OCI-LY1 (cell line): ENCODE data around the gene TMEM247.

Source experiments
- H2AFZ ChIP-seq: fragments of 200-600 bp; sonication (generic), shearing (Covaris generic); 2 replicates; pipeline ENCODE4 v1.6.0; 2014; ENCODE audit warnings: antibody characterized with exemption, mild to moderate bottlenecking, low read length
- H3F3A ChIP-seq: fragments of 200-600 bp; sonication (generic), shearing (Covaris generic); 2 replicates; pipeline ENCODE4 v1.6.0; 2014; ENCODE audit warnings: mild to moderate bottlenecking, antibody characterized with exemption, low read length, moderate library complexity; ENCODE audit not compliant: insufficient read depth
- H3K27ac ChIP-seq: fragments of 200-600 bp; sonication (generic); 2 replicates; pipeline ENCODE4 v1.5.1; 2014; ENCODE audit warnings: low read length, mixed run types, mild to moderate bottlenecking, low read depth; ENCODE audit not compliant: poor library complexity, severe bottlenecking
- H3K27me3 ChIP-seq: fragments of 200-600 bp; sonication (generic); 2 replicates; pipeline ENCODE4 v1.6.0; 2014; ENCODE audit warnings: antibody characterized with exemption, mild to moderate bottlenecking, low read length, moderate library complexity; ENCODE audit not compliant: insufficient read depth
- H3K36me3 ChIP-seq: fragments of 200-600 bp; sonication (generic); 2 replicates; pipeline ENCODE4 v1.6.1; 2014; ENCODE audit warnings: mild to moderate bottlenecking, antibody characterized with exemption, low read length, moderate library complexity, mixed read lengths; ENCODE audit not compliant: insufficient read depth
- H3K4me1 ChIP-seq: fragments of 200-600 bp; sonication (generic); 2 replicates; pipeline ENCODE4 v1.5.1; 2014; ENCODE audit warnings: mild to moderate bottlenecking, low read length, moderate library complexity; ENCODE audit not compliant: insufficient read depth, severe bottlenecking
- H3K4me2 ChIP-seq: fragments of 200-600 bp; sonication (generic), shearing (Covaris generic); 2 replicates; pipeline ENCODE4 v1.6.1; 2014; ENCODE audit warnings: low read length
- H3K4me3 ChIP-seq: fragments of 200-600 bp; sonication (generic); 2 replicates; pipeline ENCODE4 v1.5.1; 2014; ENCODE audit warnings: low read length, low read depth, mild to moderate bottlenecking, mixed read lengths; ENCODE audit not compliant: poor library complexity, severe bottlenecking
- H3K79me2 ChIP-seq: fragments of 200-600 bp; shearing (Covaris generic); 2 replicates; pipeline ENCODE4 v1.6.1; 2016; ENCODE audit warnings: mixed run types, low read length, mixed read lengths; ENCODE audit not compliant: insufficient read depth
- H3K9ac ChIP-seq: fragments of 200-600 bp; sonication (generic), shearing (Covaris generic); 2 replicates; pipeline ENCODE4 v1.6.1; 2014; ENCODE audit warnings: mild to moderate bottlenecking, low read length, mixed read lengths
- H3K9me2 ChIP-seq: fragments of 200-600 bp; sonication (generic), shearing (Covaris generic); 2 replicates; pipeline ENCODE4 v1.6.1; 2014; ENCODE audit warnings: low read depth, mild to moderate bottlenecking, low read length, mixed read lengths
- H3K9me3 ChIP-seq: fragments of 200-600 bp; shearing (Covaris generic); 2 replicates; pipeline ENCODE4 v1.6.1; 2014; ENCODE audit warnings: low read length, mixed read lengths
- H4K20me1 ChIP-seq: fragments of 200-600 bp; sonication (generic), shearing (Covaris generic); 2 replicates; pipeline ENCODE4 v1.6.0; 2016; ENCODE audit warnings: mild to moderate bottlenecking, low read length; ENCODE audit not compliant: insufficient read depth
- EZH2 ChIP-seq: fragments of 200-600 bp; sonication (generic), shearing (Covaris generic); IDR thresholded peaks from 2 replicates; pipeline ENCODE4 v1.8.0; 2017; ENCODE audit warnings: borderline replicate concordance, mixed run types, mild to moderate bottlenecking, antibody characterized with exemption, low read length, moderate library complexity, mixed read lengths
- TF ChIP-seq, protein P1 (sequence below): fragments of 200-600 bp; sonication (generic), shearing (Covaris generic); IDR thresholded peaks from 2 replicates; pipeline ENCODE4 v1.5.1; 2017; ENCODE audit warnings: mild to moderate bottlenecking, antibody characterized with exemption, low read length, moderate library complexity, mixed read lengths

TMEM247 gene

DNA sequence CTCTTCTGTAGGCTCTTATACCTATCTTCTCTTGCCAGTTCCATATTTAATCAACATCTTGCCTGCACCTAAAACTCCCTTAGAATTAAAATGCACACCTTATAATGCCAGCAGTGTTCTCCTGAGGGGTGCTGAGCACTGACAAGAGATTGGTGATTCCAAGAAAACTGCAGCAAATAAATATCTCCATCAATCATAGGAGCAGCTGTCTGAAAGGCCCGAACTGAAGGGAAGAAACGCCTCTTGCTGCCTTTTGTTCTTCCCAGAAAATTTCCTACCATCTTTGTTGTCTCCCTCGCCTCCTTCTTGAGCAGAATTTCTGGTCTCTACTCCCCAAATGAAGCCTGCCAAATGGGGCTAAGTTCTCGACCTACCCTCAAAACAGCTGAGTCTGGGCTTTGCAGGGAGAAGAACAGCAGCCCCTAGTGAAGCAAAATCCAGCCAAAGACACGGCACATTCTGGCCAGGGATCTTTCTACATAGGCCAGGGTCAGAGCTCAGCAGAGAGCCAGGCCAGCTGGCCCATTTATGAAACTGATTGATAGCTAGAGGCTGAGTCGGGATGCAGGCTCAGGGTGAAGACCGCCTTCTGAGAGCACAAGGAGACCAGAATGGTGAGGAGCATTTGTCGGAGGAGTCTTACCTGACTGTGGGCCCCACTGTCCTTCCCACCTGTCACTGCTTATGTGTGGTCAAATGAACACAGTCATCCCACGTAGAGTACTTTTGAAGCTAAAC, 20.4 kb upstream of the TMEM247 start:
- no peak for TF ChIP-seq EZH2
- TF ChIP-seq, protein P1, sequence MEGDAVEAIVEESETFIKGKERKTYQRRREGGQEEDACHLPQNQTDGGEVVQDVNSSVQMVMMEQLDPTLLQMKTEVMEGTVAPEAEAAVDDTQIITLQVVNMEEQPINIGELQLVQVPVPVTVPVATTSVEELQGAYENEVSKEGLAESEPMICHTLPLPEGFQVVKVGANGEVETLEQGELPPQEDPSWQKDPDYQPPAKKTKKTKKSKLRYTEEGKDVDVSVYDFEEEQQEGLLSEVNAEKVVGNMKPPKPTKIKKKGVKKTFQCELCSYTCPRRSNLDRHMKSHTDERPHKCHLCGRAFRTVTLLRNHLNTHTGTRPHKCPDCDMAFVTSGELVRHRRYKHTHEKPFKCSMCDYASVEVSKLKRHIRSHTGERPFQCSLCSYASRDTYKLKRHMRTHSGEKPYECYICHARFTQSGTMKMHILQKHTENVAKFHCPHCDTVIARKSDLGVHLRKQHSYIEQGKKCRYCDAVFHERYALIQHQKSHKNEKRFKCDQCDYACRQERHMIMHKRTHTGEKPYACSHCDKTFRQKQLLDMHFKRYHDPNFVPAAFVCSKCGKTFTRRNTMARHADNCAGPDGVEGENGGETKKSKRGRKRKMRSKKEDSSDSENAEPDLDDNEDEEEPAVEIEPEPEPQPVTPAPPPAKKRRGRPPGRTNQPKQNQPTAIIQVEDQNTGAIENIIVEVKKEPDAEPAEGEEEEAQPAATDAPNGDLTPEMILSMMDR: no peak
- H4K20me1 ChIP-seq: no peaks in the 10 kb centered on the region
- no peak overlapping the region for H3K9ac ChIP-seq
- no peak overlapping the region for H3K27ac ChIP-seq
- no peak overlapping the region for H3K4me2 ChIP-seq
- no peaks in the 10 kb centered on the region for H3K9me2 ChIP-seq
- H3K4me1 ChIP-seq: peaks cover 8% of the 10 kb centered on the region
- H3K27me3 ChIP-seq: peaks cover 3% of the 10 kb centered on the region; the same call in 1 of the 2 replicates
- no peaks in the 10 kb centered on the region for H3F3A ChIP-seq
- H3K4me3 ChIP-seq: no peak overlapping the region
- H2AFZ ChIP-seq: no peak overlapping the region
- H3K79me2 ChIP-seq: no peaks in the 10 kb centered on the region
- H3K9me3 ChIP-seq: no peaks in the 10 kb centered on the region
- H3K36me3 ChIP-seq: no peaks in the 10 kb centered on the region

DNA sequence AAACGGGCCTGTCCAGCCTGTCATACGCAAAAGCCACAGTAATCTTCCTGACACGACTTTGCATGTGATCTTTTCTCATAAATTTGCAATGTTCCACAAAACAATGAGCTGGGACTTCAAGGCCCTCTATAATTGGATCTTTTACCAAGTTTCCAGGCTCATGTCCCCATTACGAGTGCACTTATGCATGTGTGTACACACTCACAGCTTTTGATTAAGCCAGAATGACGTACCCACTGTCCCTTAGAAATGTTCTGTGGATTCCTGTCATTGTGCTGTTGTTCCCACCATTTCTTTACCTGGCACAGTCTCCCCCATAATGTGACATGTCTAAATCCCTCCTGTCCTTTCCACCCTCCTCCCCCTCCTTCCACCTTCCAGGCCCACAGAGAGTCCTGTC, 19.7 kb upstream of the TMEM247 start:
- no peak overlapping the region for H3K4me2 ChIP-seq
- TF ChIP-seq, protein P1: no peak
- TF ChIP-seq EZH2: no peak
- H3K9me3 ChIP-seq: no peaks in the 10 kb centered on the region
- peaks cover 3% of the 10 kb centered on the region; the same call in 1 of the 2 replicates for H3K27me3 ChIP-seq
- no peak overlapping the region for H3K27ac ChIP-seq
- no peak overlapping the region for H3K9ac ChIP-seq
- H3K36me3 ChIP-seq: no peaks in the 10 kb centered on the region
- no peaks in the 10 kb centered on the region for H4K20me1 ChIP-seq
- H2AFZ ChIP-seq: no peak overlapping the region
- no peaks in the 10 kb centered on the region for H3K9me2 ChIP-seq
- no peaks in the 10 kb centered on the region for H3F3A ChIP-seq
- H3K4me3 ChIP-seq: no peak overlapping the region
- H3K4me1 ChIP-seq: peaks cover 8% of the 10 kb centered on the region
- no peaks in the 10 kb centered on the region for H3K79me2 ChIP-seq

DNA sequence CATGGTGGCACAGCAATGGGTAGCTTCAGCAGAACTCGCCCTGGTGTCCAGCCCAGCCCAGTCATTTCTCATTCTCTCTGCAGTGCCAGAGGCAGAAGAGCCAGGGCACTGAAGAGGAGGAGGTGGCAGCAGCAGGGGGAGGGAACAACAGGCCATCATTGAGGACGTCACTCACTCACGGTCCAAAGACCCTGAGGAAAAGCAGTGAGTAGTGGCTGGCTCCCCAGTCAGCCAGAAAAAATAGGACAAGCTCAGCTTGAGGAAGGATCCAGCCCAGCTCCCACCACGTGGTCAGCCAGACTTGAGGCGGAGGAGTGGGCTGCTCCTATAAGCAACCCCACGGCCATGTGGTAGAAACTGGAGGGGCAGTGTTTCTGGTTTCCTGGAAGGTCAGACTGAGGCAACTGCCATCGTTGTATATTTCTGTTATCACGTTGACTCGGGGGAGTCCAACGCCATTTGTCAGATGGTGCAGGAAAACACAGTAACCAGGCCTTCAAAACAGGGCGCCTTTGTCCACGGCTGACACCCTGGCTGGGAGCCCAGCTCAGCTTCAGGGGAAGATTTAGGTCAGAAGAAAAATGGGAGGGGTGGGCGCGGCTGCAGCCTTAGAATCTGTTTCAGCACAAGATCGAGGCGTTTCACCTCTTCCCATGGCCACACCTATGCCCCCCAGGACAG, 19.0 kb upstream of the TMEM247 start:
- H3F3A ChIP-seq: no peaks in the 10 kb centered on the region
- H3K9me3 ChIP-seq: no peaks in the 10 kb centered on the region
- H3K9ac ChIP-seq: no peak overlapping the region
- H3K36me3 ChIP-seq: no peaks in the 10 kb centered on the region
- H2AFZ ChIP-seq: no peak overlapping the region
- H3K27me3 ChIP-seq: peaks cover 3% of the 10 kb centered on the region; the same call in 1 of the 2 replicates
- H4K20me1 ChIP-seq: no peaks in the 10 kb centered on the region
- no peaks in the 10 kb centered on the region for H3K9me2 ChIP-seq
- H3K4me2 ChIP-seq: no peak overlapping the region
- no peak overlapping the region for H3K4me3 ChIP-seq
- H3K27ac ChIP-seq: no peak overlapping the region
- H3K79me2 ChIP-seq: no peaks in the 10 kb centered on the region
- TF ChIP-seq, protein P1: no peak
- no peak for TF ChIP-seq EZH2
- peaks cover 8% of the 10 kb centered on the region for H3K4me1 ChIP-seq
